Type B pancreatic cell (in vitro differentiated cells): ENCODE results near the gene BCAT1. TPM values are rescaled to one million over a fixed set of nuclear protein-coding genes. Genes with fewer than 3 reads are reported as not detected.
"Not testable (repeated sequence)": the region's sequence is repeated elsewhere in the genome, so short reads cannot be mapped to it uniquely, and the experiment has no call there.

Source experiments
- DNase-seq: peaks from one replicate; pipeline ENCODE4 v3.0.0; 2021; ENCODE audit warnings: mixed read lengths; ENCODE audit not compliant: unreplicated experiment; ENCODE audit errors: extremely low spot score
- H3K27ac Mint-ChIP-seq: 2 replicates; pipeline ENCODE4 v1.8.0; 2021; ENCODE audit warnings: mild to moderate bottlenecking, mixed read lengths
- H3K27me3 Mint-ChIP-seq: 2 replicates; pipeline ENCODE4 v1.8.0; 2021; ENCODE audit warnings: mixed read lengths
- H3K36me3 Mint-ChIP-seq: 2 replicates; pipeline ENCODE4 v1.8.0; 2021; ENCODE audit warnings: mixed read lengths
- H3K4me1 Mint-ChIP-seq: one replicate; pipeline ENCODE4 v1.8.0; 2021; ENCODE audit warnings: mixed read lengths; ENCODE audit not compliant: unreplicated experiment
- H3K4me3 Mint-ChIP-seq: 2 replicates; pipeline ENCODE4 v1.8.0; 2021; ENCODE audit warnings: mild to moderate bottlenecking, mixed read lengths
- H3K9me3 Mint-ChIP-seq: 2 replicates; pipeline ENCODE4 v1.8.0; 2021; ENCODE audit warnings: mixed read lengths
- total RNA-seq: library from RNA; stranded (reverse); gene quantifications from 2 replicates; pipeline ENCODE4 v1.2.1, GENCODE V29; 2021; ENCODE audit warnings: low replicate concordance
- TF ChIP-seq, protein P1 (sequence below): fragments of 200-600 bp; sonication (generic); conservative IDR thresholded peaks from 2 replicates; pipeline ENCODE4 v1.5.0; 2021; ENCODE audit warnings: antibody characterized with exemption, mild to moderate bottlenecking

Gene BCAT1
- total RNA-seq, 1 donor from 2014 or later: 153 TPM

DNA sequence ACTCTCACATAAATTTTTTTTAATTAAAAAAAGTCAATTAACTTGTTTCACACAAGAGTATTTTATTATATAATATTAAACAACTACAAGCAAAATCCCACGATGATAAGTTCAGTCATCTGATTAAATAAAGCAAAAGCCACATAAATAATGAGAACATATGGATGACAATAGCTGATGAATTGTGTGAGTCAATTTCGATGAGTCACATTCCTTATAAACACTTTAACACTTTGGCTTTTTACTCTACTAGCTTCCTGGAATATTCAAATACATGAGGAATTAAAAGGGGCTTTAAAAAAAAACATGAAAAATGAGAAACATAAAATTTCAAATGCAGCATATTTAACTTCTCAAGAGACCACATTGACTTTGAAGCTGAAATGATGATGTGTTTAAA is 95.3 kb downstream of the BCAT1 start:
- DNase-seq: no peak
- TF ChIP-seq, protein P1, sequence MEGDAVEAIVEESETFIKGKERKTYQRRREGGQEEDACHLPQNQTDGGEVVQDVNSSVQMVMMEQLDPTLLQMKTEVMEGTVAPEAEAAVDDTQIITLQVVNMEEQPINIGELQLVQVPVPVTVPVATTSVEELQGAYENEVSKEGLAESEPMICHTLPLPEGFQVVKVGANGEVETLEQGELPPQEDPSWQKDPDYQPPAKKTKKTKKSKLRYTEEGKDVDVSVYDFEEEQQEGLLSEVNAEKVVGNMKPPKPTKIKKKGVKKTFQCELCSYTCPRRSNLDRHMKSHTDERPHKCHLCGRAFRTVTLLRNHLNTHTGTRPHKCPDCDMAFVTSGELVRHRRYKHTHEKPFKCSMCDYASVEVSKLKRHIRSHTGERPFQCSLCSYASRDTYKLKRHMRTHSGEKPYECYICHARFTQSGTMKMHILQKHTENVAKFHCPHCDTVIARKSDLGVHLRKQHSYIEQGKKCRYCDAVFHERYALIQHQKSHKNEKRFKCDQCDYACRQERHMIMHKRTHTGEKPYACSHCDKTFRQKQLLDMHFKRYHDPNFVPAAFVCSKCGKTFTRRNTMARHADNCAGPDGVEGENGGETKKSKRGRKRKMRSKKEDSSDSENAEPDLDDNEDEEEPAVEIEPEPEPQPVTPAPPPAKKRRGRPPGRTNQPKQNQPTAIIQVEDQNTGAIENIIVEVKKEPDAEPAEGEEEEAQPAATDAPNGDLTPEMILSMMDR: no peak
- H3K9me3 Mint-ChIP-seq: peaks cover 10% of the 10 kb centered on the region
- H3K27ac Mint-ChIP-seq: peak overlapping the region; percentile 45
- no peak overlapping the region for H3K4me3 Mint-ChIP-seq
- peaks cover 75% of the 10 kb centered on the region for H3K36me3 Mint-ChIP-seq
- peaks cover 6% of the 10 kb centered on the region for H3K4me1 Mint-ChIP-seq
- no peaks in the 10 kb centered on the region for H3K27me3 Mint-ChIP-seq

DNA sequence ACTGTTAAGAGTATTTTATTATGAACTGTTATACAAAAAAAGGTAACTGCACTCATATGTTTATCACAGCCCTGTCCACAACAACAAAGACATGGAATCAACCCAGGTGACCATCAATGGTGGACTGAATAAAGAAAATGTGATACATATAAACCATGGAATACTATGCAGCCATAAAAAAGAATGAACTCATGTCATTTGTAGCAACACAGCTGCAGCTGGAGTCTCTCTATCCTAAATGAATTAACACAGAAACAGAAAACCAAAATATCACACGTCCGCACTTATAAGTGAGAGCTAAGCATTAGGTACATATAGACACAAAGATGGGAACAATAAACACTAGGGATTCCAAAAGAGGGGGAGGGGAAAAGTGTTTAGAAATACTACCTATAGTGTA is 95.8 kb downstream of the BCAT1 start:
- TF ChIP-seq, protein P1: no peak
- Mint-ChIP-seq H3K27me3 (no peaks in the 10 kb centered on the region), H3K4me1 (peaks cover 6% of the 10 kb centered on the region), H3K4me3 (no peak overlapping the region), H3K27ac (no peak overlapping the region), H3K36me3 (peaks cover 75% of the 10 kb centered on the region), H3K9me3 (peaks cover 10% of the 10 kb centered on the region)
- DNase-seq: no peak

DNA sequence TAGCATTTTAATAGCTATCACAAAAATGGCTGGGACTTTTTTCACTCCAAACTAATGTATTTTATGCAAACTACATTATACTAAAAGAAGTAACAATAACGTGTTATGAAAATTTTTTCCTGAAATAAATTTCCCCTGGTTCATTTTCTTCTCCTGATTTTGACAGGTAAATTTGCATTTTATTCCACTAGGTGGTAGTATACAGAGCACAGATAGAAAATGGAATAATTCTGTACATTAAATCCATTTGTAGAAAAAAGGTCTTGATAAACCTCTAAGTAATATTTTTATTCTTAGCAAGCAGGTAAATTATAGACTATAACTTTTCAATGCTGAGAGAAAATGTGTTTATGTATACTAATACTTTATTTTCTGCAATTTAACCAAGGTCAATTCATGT is 96.5 kb downstream of the BCAT1 start:
- no peaks in the 10 kb centered on the region for H3K27me3 Mint-ChIP-seq
- no peak overlapping the region for H3K4me3 Mint-ChIP-seq
- peaks cover 71% of the 10 kb centered on the region for H3K36me3 Mint-ChIP-seq
- H3K9me3 Mint-ChIP-seq: peaks cover 10% of the 10 kb centered on the region
- H3K27ac Mint-ChIP-seq: no peak overlapping the region
- H3K4me1 Mint-ChIP-seq: peaks cover 6% of the 10 kb centered on the region
- DNase-seq: no peak
- TF ChIP-seq, protein P1: peak; percentile 71

DNA sequence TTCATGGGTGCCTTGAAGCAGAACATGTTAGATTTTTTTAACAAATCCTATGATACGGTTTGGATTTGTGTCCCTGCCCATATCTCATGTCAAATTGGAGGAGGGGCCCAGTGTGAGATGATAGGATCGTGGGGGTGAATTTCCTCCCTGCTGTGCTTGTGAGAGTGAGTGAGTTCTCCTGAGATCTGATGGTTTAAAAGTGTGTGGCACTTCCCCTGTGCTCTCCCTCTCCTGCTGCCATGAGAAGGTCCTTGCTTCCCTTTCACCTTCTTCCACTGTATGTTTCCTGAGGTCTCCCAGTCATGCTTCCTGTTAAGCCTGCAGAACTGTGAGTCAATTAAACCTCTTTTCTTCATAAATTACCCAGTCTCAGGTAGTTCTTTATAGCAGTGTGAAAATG is 97.0 kb downstream of the BCAT1 start:
- H3K36me3 Mint-ChIP-seq: peaks cover 70% of the 10 kb centered on the region
- not testable (repeated sequence) for H3K4me3 Mint-ChIP-seq, H3K27me3 Mint-ChIP-seq, H3K4me1 Mint-ChIP-seq, H3K9me3 Mint-ChIP-seq, DNase-seq, H3K27ac Mint-ChIP-seq

DNA sequence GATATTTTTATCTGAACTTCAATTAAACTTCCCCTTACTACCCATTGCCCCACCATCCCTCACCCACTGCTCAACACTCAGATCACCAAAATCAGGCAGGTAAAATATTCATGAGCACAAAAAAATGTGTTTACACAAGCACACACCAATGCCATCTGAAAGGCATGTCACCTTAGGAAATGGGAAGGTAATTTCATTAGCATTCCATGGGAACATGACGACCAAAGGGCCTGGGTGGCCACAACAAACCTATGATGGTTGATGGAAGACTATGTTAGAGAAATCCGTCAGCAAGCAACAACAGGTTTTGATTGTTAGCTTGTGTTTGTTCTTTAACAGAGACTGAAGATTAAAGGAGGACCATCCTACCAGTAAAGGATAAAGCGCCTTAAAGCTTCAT is 97.6 kb downstream of the BCAT1 start:
- peaks cover 6% of the 10 kb centered on the region for H3K4me1 Mint-ChIP-seq
- peaks cover 9% of the 10 kb centered on the region for H3K9me3 Mint-ChIP-seq
- no peak overlapping the region for H3K4me3 Mint-ChIP-seq
- H3K27ac Mint-ChIP-seq: no peak overlapping the region
- H3K27me3 Mint-ChIP-seq: no peaks in the 10 kb centered on the region
- peaks cover 68% of the 10 kb centered on the region for H3K36me3 Mint-ChIP-seq
- TF ChIP-seq, protein P1: no peak
- DNase-seq: no peak

DNA sequence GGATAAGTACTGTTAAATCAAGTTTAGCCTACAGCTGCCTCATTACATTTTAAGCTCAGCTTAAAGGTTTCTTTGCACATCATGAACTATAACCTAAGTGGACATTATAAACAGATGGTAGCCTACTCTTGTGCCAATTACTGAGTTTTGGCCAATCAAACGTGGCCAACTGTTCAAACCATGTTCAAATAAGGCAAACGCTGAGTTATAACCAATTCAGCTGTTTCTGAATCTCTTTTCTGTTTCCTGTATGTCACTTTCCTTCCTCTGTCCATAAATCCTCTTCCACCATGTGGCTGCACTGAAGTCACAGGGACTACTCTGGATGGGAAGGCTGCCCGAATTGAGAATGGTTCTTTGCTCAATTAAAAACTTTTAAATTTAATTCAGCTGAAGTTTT is 98.4 kb downstream of the BCAT1 start:
- no peak overlapping the region for H3K4me3 Mint-ChIP-seq
- peaks cover 65% of the 10 kb centered on the region for H3K36me3 Mint-ChIP-seq
- peaks cover 6% of the 10 kb centered on the region for H3K4me1 Mint-ChIP-seq
- H3K9me3 Mint-ChIP-seq: peaks cover 4% of the 10 kb centered on the region
- no peak overlapping the region for H3K27ac Mint-ChIP-seq
- no peaks in the 10 kb centered on the region for H3K27me3 Mint-ChIP-seq
- TF ChIP-seq, protein P1: no peak
- DNase-seq: no peak
